Left ventricle myocardium inferior (tissue), 1 donor: ENCODE measurements around the gene SGSM1. TPM values are rescaled to one million over a fixed set of nuclear protein-coding genes. Genes with fewer than 3 reads are reported as not detected.

Experiments
- DNase-seq: peaks from one replicate; pipeline ENCODE4 v3.0.0-alpha.2; 2020
- H3K27ac ChIP-seq: fragments of 200-600 bp; replicated peaks from 2 replicates; pipeline ENCODE4 v1.8.0; 2021
- H3K27me3 ChIP-seq: fragments of 200-600 bp; 2 replicates; pipeline ENCODE4 v1.8.0; 2021; ENCODE audit warnings: low read depth
- H3K36me3 ChIP-seq: fragments of 200-600 bp; 2 replicates; pipeline ENCODE4 v1.8.0; 2021
- H3K4me1 ChIP-seq: fragments of 200-600 bp; 2 replicates; pipeline ENCODE4 v1.8.0; 2021
- H3K4me3 ChIP-seq: fragments of 200-600 bp; 2 replicates; pipeline ENCODE4 v1.8.0; 2021; ENCODE audit warnings: mild to moderate bottlenecking, moderate library complexity
- H3K9me3 ChIP-seq: fragments of 200-600 bp; replicated peaks from 2 replicates; pipeline ENCODE4 v1.8.0; 2021
- intact Hi-C: fragments of 100-400 bp; cut with micrococcal nuclease; formaldehyde crosslinking; loops from one replicate; pipeline ENCODE4 v1.11.0; 2022
- total RNA-seq: library from RNA; stranded (reverse); fragmentation: NEBNext Ultra II Directional; extraction: Animal tissue kit (Norgen Biotek cat#: 25700); gene quantifications from one replicate; pipeline ENCODE4 v1.2.1, GENCODE V29; 2021
- TF ChIP-seq, protein P1 (sequence below): fragments of 200-600 bp; IDR thresholded peaks from 2 replicates; pipeline ENCODE4 v1.8.0; 2021; ENCODE audit warnings: antibody characterized with exemption, mild to moderate bottlenecking, borderline replicate concordance
- donor health status: DM: no; HTN: yes; CAD: no; lungs with severe emphysema.

SGSM1 gene
- total RNA-seq, 1 donor from 2014 or later, result 8.8 TPM

- intact Hi-C loops, result no loop called here
- no peak for DNase-seq
- no peak overlapping the region for H3K27ac ChIP-seq
- no peaks in the 10 kb centered on the region for H3K9me3 ChIP-seq
- H3K4me1 ChIP-seq, result no peaks in the 10 kb centered on the region
- peaks cover 6% of the 10 kb centered on the region for H3K36me3 ChIP-seq
- no peak overlapping the region for H3K4me3 ChIP-seq
- TF ChIP-seq, protein P1, sequence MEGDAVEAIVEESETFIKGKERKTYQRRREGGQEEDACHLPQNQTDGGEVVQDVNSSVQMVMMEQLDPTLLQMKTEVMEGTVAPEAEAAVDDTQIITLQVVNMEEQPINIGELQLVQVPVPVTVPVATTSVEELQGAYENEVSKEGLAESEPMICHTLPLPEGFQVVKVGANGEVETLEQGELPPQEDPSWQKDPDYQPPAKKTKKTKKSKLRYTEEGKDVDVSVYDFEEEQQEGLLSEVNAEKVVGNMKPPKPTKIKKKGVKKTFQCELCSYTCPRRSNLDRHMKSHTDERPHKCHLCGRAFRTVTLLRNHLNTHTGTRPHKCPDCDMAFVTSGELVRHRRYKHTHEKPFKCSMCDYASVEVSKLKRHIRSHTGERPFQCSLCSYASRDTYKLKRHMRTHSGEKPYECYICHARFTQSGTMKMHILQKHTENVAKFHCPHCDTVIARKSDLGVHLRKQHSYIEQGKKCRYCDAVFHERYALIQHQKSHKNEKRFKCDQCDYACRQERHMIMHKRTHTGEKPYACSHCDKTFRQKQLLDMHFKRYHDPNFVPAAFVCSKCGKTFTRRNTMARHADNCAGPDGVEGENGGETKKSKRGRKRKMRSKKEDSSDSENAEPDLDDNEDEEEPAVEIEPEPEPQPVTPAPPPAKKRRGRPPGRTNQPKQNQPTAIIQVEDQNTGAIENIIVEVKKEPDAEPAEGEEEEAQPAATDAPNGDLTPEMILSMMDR, result no peak
- no peaks in the 10 kb centered on the region for H3K27me3 ChIP-seq
Measured at GRCh38 chr22:24887260-24887659, 81.2 kb downstream of the SGSM1 start.

GRCh38 chr22:24893341-24894070 is 87.5 kb downstream of the SGSM1 start:
- DNase-seq, result no peak

GRCh38 chr22:24894220-24894975 is 88.4 kb downstream of the SGSM1 start:
- peak overlapping the region; percentile 90 for H3K27ac ChIP-seq
- peak overlapping the region; percentile 40 for H3K4me3 ChIP-seq
- TF ChIP-seq, protein P1, result no peak
- no peaks in the 10 kb centered on the region for H3K9me3 ChIP-seq
- DNase-seq, result peak; percentile 80
- peaks cover 20% of the 10 kb centered on the region for H3K4me1 ChIP-seq
- intact Hi-C loops, result no loop called here
- H3K36me3 ChIP-seq, result peaks cover 6% of the 10 kb centered on the region
- no peaks in the 10 kb centered on the region for H3K27me3 ChIP-seq

More at GRCh38 chr22:24893341-24894070, 87.5 kb downstream of the SGSM1 start:
- peaks cover 6% of the 10 kb centered on the region for H3K36me3 ChIP-seq
- peak overlapping the region; percentile 40 for H3K4me3 ChIP-seq
- peaks cover 20% of the 10 kb centered on the region for H3K4me1 ChIP-seq
- peak overlapping the region; percentile 90 for H3K27ac ChIP-seq
- H3K27me3 ChIP-seq, result no peaks in the 10 kb centered on the region
- intact Hi-C loops, result no loop called here
- TF ChIP-seq, protein P1, result no peak
- H3K9me3 ChIP-seq, result no peaks in the 10 kb centered on the region

GRCh38 chr22:24894998-24895397 is 89.0 kb downstream of the SGSM1 start:
- Histone ChIP-seq H3K27me3 (no peaks in the 10 kb centered on the region), H3K4me1 (peaks cover 20% of the 10 kb centered on the region), H3K4me3 (peak overlapping the region; percentile 40), H3K36me3 (peaks cover 6% of the 10 kb centered on the region), H3K27ac (peak overlapping the region; percentile 90), H3K9me3 (no peaks in the 10 kb centered on the region)
- TF ChIP-seq, protein P1, result no peak
- DNase-seq, result peak; percentile 80
- intact Hi-C loops, result no loop called here

DNA sequence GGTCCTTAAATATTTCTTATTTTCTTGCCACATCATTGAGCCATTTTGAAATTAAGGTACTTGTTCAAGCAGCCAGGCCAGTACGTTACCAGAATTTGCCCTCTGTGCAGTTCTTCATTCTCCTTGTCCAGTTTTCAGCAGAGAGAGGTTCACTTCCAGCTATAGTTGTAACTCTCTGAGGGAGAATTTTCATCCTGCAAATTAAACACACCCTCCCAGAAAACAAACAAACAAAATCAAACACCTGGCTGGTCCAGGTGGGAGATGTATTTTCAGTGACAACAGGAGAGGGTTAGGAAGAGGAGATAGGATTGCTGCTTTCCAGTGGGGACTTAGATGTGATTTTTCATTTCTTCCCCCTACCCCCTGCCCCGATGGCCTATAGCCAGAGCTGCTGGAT is 95.4 kb downstream of the SGSM1 start:
- H3K36me3 ChIP-seq, result peaks cover 33% of the 10 kb centered on the region
- H3K4me3 ChIP-seq, result no peak overlapping the region
- no peaks in the 10 kb centered on the region for H3K27me3 ChIP-seq
- intact Hi-C loops, result no loop called here
- TF ChIP-seq, protein P1, result no peak
- H3K27ac ChIP-seq, result no peak overlapping the region
- DNase-seq, result no peak
- H3K9me3 ChIP-seq, result peaks cover 16% of the 10 kb centered on the region
- H3K4me1 ChIP-seq, result no peaks in the 10 kb centered on the region
